Measurements from ENCODE around the gene SORCS2. TPM values are rescaled to one million over a fixed set of nuclear protein-coding genes. Genes with fewer than 3 reads are reported as not detected.

Gene SORCS2
- total and polyA plus RNA-seq, 2 of the 8 experiments (the other 6 are each of a cell fraction or from before 2014, with no cell fraction given): 0.36 to 1.8 TPM

GRCh38 chr4:7763106-7763505, 570.8 kb downstream of the SORCS2 start (continued):
- TF ChIP-seq SIN3A (conservative IDR thresholded peaks at IDR 0.05 in 1 of 2, IDR thresholded peaks at IDR 0.05 in 1 of 2; ENCODE audit: low read depth in 1 of 2, low read length in 2 of 2) (no peak), TEAD4 (IDR thresholded peaks at IDR 0.05; ENCODE audit: low read depth, low read length) (no peak), POLR2AphosphoS5 (IDR thresholded peaks at IDR 0.05; ENCODE audit: low read depth, low read length) (no peak)
